Osteocyte (in vitro differentiated cells): Measurements from ENCODE around the gene EMP2. TPM values are rescaled to one million over a fixed set of nuclear protein-coding genes. Genes with fewer than 3 reads are reported as not detected.

Experiments used
- DNase-seq: peaks from one replicate; pipeline ENCODE4 v3.0.0; 2021; ENCODE audit warnings: mixed read lengths; ENCODE audit not compliant: unreplicated experiment; ENCODE audit errors: extremely low spot score
- H3K27ac Mint-ChIP-seq: one replicate; pipeline ENCODE4 v1.8.0; 2021; ENCODE audit warnings: mild to moderate bottlenecking, mixed read lengths; ENCODE audit not compliant: unreplicated experiment
- H3K27me3 Mint-ChIP-seq: one replicate; pipeline ENCODE4 v1.8.0; 2021; ENCODE audit warnings: mixed read lengths; ENCODE audit not compliant: unreplicated experiment
- H3K36me3 Mint-ChIP-seq: one replicate; pipeline ENCODE4 v1.8.0; 2021; ENCODE audit warnings: mixed read lengths; ENCODE audit not compliant: unreplicated experiment
- H3K4me1 Mint-ChIP-seq: one replicate; pipeline ENCODE4 v1.8.0; 2021; ENCODE audit warnings: mixed read lengths; ENCODE audit not compliant: unreplicated experiment
- H3K4me3 Mint-ChIP-seq: one replicate; pipeline ENCODE4 v1.8.0; 2021; ENCODE audit warnings: mild to moderate bottlenecking, moderate library complexity, mixed read lengths; ENCODE audit not compliant: unreplicated experiment
- H3K9me3 Mint-ChIP-seq: one replicate; pipeline ENCODE4 v1.8.0; 2021; ENCODE audit warnings: mixed read lengths; ENCODE audit not compliant: unreplicated experiment
- total RNA-seq: library from RNA; stranded (reverse); gene quantifications from 2 replicates; pipeline ENCODE4 v1.2.1, GENCODE V29; 2021
- TF ChIP-seq, protein P1 (sequence below): fragments of 200-600 bp; sonication (generic); IDR thresholded peaks from 2 replicates; pipeline ENCODE4 v1.5.0; 2021; ENCODE audit warnings: antibody characterized with exemption, mild to moderate bottlenecking, moderate library complexity

Gene EMP2
- total RNA-seq, 1 donor from 2014 or later: 5.9 TPM

DNA sequence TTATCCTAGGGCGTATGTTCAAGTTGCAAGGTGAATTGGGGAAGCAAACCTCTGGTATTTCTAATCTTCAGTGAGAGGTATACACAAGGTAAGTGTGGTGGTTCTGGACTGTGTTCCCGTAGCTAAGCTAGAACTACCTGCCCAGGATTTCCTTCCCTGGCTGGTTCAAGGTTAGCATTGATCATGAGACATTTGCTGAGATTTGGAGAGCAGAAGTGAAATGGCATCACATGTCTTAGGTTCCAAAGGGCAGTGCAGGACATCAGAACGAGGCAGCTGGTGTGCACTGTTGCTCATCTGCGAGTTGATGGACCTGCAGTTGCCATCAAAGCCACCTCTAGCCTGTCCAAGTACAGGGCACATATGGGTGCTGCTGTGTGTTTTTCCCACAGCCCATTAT lies 95.2 kb downstream of the EMP2 start:
- H3K4me3 Mint-ChIP-seq: no peak overlapping the region
- peaks cover 10% of the 10 kb centered on the region for H3K9me3 Mint-ChIP-seq
- H3K36me3 Mint-ChIP-seq: peaks cover 8% of the 10 kb centered on the region
- H3K4me1 Mint-ChIP-seq: no peaks in the 10 kb centered on the region
- peaks cover 3% of the 10 kb centered on the region for H3K27me3 Mint-ChIP-seq
- no peak overlapping the region for H3K27ac Mint-ChIP-seq
- TF ChIP-seq, protein P1, sequence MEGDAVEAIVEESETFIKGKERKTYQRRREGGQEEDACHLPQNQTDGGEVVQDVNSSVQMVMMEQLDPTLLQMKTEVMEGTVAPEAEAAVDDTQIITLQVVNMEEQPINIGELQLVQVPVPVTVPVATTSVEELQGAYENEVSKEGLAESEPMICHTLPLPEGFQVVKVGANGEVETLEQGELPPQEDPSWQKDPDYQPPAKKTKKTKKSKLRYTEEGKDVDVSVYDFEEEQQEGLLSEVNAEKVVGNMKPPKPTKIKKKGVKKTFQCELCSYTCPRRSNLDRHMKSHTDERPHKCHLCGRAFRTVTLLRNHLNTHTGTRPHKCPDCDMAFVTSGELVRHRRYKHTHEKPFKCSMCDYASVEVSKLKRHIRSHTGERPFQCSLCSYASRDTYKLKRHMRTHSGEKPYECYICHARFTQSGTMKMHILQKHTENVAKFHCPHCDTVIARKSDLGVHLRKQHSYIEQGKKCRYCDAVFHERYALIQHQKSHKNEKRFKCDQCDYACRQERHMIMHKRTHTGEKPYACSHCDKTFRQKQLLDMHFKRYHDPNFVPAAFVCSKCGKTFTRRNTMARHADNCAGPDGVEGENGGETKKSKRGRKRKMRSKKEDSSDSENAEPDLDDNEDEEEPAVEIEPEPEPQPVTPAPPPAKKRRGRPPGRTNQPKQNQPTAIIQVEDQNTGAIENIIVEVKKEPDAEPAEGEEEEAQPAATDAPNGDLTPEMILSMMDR: no peak
- DNase-seq: no peak

DNA sequence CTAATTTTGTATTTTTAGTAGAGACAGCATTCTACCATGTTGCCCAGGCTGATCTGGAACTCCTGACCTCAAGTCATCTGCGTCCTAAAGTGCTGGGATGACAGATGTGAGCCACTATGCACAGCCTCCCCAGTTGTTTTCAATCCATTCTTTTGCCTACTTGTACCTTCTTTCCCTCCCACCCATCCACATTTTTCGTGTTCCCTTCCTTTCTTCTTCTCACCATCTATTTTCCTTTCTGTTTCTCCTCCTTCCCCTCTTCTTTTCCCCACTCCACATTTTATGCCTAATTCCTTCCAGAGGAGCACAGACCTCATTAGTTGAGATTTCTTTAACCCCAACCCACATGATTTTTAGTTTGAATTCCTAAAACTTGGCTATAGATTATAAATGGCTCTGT lies 100.2 kb downstream of the EMP2 start:
- DNase-seq: no peak
- Mint-ChIP-seq H3K4me1 (no peaks in the 10 kb centered on the region), H3K4me3 (no peak overlapping the region), H3K27me3 (no peaks in the 10 kb centered on the region), H3K36me3 (peaks cover 13% of the 10 kb centered on the region), H3K27ac (no peak overlapping the region), H3K9me3 (peaks cover 3% of the 10 kb centered on the region)
- TF ChIP-seq, protein P1: no peak

Other genes starting within 250 kb of the EMP2 start
- 7.2 and 11.6 TPM in 2 replicates for gene ATF7IP2, start 194.5 kb downstream of the EMP2 start, total RNA-seq
- 0.50 TPM in 1 of 2 replicates, not detected in the other for gene TEKT5, start 114.3 kb upstream of the EMP2 start, total RNA-seq
- 20.0 and 27.0 TPM in 2 replicates for gene NUBP1, start 163.2 kb upstream of the EMP2 start, total RNA-seq
- gene TVP23A, start 238.2 kb upstream of the EMP2 start, total RNA-seq: not detected in 2 replicates